ENCODE measurements around the gene ACTR3. TPM values are rescaled to one million over a fixed set of nuclear protein-coding genes. Genes with fewer than 3 reads are reported as not detected.

ACTR3 gene
- total RNA-seq, 5 donors from 2014 or later (not counting 1 experiment from before 2014, with no cell fraction given): 228 to 277 (median 255) TPM

DNA sequence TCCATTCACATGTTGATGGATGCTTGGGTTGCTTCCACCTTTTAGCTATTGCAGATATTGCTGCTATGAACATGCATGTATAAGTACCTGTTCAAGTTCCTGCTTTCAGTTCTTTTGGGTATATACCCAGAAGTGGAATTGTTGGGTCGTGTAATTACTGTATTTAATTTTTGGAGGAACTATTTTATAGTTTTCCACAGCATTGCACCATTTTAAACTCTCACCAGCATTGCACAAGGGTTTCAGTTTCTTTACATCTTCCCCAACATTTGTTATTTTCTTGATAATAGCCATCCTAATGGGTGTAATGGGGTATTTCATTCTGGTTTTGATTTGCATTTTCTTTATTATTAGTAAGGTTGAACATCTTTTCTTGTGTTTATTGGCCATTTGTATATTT is 16.0 kb downstream of the ACTR3 start:
- peak overlapping the region in 2 of 3 donors; percentile 44 to 87 for H3K4me3 Mint-ChIP-seq
- CTCF ChIA-PET: no interaction called here
- H3K27me3 Mint-ChIP-seq: no peaks in the 10 kb centered on the region
- POLR2A ChIA-PET: no interaction called here
- H3K27ac Mint-ChIP-seq: peak overlapping the region in 1 of 2 donors; percentile 11
- no peak for DNase-seq
- peaks cover 85 to 95% (median 93%) of the 10 kb centered on the region in 3 donors for H3K4me1 Mint-ChIP-seq
- peaks cover 28% of the 10 kb centered on the region for H3K36me3 Mint-ChIP-seq
- no peaks in the 10 kb centered on the region for H3K9me3 ChIP-seq
- no peaks in the 10 kb centered on the region for H3K27me3 ChIP-seq (replicated peaks in 1 of 2; ENCODE audit: control insufficient read depth in 2 of 2, extremely low read depth in 1 of 2, insufficient read depth in 2 of 2, low read length in 1 of 2)
- H3K27ac ChIP-seq (ENCODE audit: low read length): no peak overlapping the region
- peaks cover 2 to 7% of the 10 kb centered on the region in 2 donors for H3K36me3 ChIP-seq (ENCODE audit: control insufficient read depth in 2 of 2, extremely low read depth in 1 of 2, insufficient read depth in 1 of 2, low read length in 1 of 2)
- no CpG with 5 or more reads among the region's 1 CpG for WGBS (ENCODE audit: insufficient coverage)
- H3K9me3 Mint-ChIP-seq: no peaks in the 10 kb centered on the region
- H3K4me1 ChIP-seq (ENCODE audit: control insufficient read depth in 1 of 2, extremely low read depth in 1 of 2, insufficient read depth in 2 of 2, low read length in 2 of 2): peaks cover 41 to 42% of the 10 kb centered on the region in 2 experiments
- no peak overlapping the region for H3K4me3 ChIP-seq (ENCODE audit: control insufficient read depth in 1 of 2, extremely low read depth in 1 of 2, low read length in 1 of 2)
- ATAC-seq (replicated peaks in 1 of 4): no peak

DNA sequence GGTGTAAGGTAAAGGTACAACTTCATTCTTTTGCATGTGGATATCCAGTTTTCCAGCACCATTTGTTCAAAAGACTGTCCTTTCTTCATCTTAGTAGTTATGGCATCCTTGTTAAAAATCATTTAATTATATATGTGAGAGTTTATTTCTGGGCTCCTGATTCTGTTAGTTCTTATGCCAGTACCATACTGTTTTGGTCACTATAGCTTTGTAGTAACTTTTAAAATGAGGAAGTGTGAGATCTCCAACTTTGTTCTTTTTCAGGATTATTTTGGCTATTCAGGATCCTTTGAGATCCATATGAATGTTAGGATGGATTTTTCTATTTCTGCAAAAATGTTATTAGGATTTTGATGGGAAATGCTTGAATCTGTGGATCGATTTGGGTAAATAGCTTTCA is 16.8 kb downstream of the ACTR3 start:
- ChIA-PET POLR2A (interaction anchor here in 1 of 2 donors (0.5 to 0.6 kb wide), 2 partner anchors 51 to 732 kb away, joined by 3 read pairs; no protein-coding TSS in a partner anchor), CTCF (interaction anchor here in 1 of 2 donors (0.6 kb wide), 1 partner anchor 37 kb away, joined by 5 read pairs; no protein-coding TSS in a partner anchor)
- Mint-ChIP-seq H3K36me3 (peaks cover 30% of the 10 kb centered on the region), H3K27ac (peak overlapping the region; percentile 24 to 58), H3K4me1 (peaks cover 87 to 94% (median 93%) of the 10 kb centered on the region in 3 donors), H3K27me3 (no peaks in the 10 kb centered on the region), H3K4me3 (peak overlapping the region in 2 of 3 donors; percentile 44 to 87), H3K9me3 (no peaks in the 10 kb centered on the region)
- Histone ChIP-seq H3K36me3 (ENCODE audit: control insufficient read depth in 2 of 2, extremely low read depth in 1 of 2, insufficient read depth in 1 of 2, low read length in 1 of 2) (peaks cover 0 to 7% of the 10 kb centered on the region in 2 donors), H3K27ac (ENCODE audit: low read length) (no peak overlapping the region), H3K9me3 (no peaks in the 10 kb centered on the region), H3K4me1 (ENCODE audit: control insufficient read depth in 1 of 2, extremely low read depth in 1 of 2, insufficient read depth in 2 of 2, low read length in 2 of 2) (peaks cover 37 to 42% of the 10 kb centered on the region in 2 experiments), H3K4me3 (ENCODE audit: control insufficient read depth in 1 of 2, extremely low read depth in 1 of 2, low read length in 1 of 2) (no peak overlapping the region), H3K27me3 (replicated peaks in 1 of 2; ENCODE audit: control insufficient read depth in 2 of 2, extremely low read depth in 1 of 2, insufficient read depth in 2 of 2, low read length in 1 of 2) (no peaks in the 10 kb centered on the region)
- DNase-seq: no peak
- ATAC-seq (replicated peaks in 1 of 4): no peak
- WGBS (ENCODE audit: insufficient coverage): no CpG with 5 or more reads among the region's 1 CpG

DNA sequence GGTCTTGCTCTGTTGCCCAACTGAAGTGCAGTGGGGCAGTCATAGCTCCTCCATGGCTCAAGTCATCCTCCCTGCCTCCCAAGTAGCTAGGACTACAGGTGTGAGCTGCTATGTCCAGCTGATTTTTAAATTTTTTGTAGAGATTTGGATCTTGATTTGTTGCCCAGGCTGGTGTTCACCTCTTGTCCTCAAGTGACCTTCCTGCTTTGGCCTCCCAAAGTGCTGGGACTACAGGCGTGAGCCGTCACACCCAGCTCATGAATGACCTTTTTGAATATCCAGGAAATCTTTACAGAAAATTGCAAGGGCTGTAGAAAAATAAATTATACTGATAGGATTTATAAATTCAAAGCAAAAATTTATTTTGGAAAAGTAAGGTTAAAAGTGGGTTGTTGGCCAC is 17.4 kb downstream of the ACTR3 start:
- H3K27ac ChIP-seq (ENCODE audit: low read length): no peak overlapping the region
- no peak overlapping the region for H3K4me3 ChIP-seq (ENCODE audit: control insufficient read depth in 1 of 2, extremely low read depth in 1 of 2, low read length in 1 of 2)
- Mint-ChIP-seq H3K4me1 (peaks cover 88 to 93% (median 88%) of the 10 kb centered on the region in 3 donors), H3K36me3 (peaks cover 30% of the 10 kb centered on the region), H3K27ac (peak overlapping the region; percentile 31 to 66), H3K27me3 (no peaks in the 10 kb centered on the region), H3K9me3 (no peaks in the 10 kb centered on the region), H3K4me3 (peak overlapping the region in 2 of 3 donors; percentile 36 to 87)
- ATAC-seq (replicated peaks in 1 of 4) (no peak), DNase-seq (no peak)
- WGBS (ENCODE audit: insufficient coverage): 80% methylated on average over 1 of the region's 2 CpGs
- H3K4me1 ChIP-seq (ENCODE audit: control insufficient read depth in 1 of 2, extremely low read depth in 1 of 2, insufficient read depth in 2 of 2, low read length in 2 of 2): peaks cover 34 to 46% of the 10 kb centered on the region in 2 experiments
- H3K27me3 ChIP-seq (replicated peaks in 1 of 2; ENCODE audit: control insufficient read depth in 2 of 2, extremely low read depth in 1 of 2, insufficient read depth in 2 of 2, low read length in 1 of 2): no peaks in the 10 kb centered on the region
- H3K36me3 ChIP-seq (ENCODE audit: control insufficient read depth in 2 of 2, extremely low read depth in 1 of 2, insufficient read depth in 1 of 2, low read length in 1 of 2): peaks cover 0 to 7% of the 10 kb centered on the region in 2 donors
- no peaks in the 10 kb centered on the region for H3K9me3 ChIP-seq
- CTCF ChIA-PET: interaction anchor here in 1 of 2 donors (0.5 to 0.6 kb wide), 2 partner anchors 37 to 47 kb away, joined by 4 to 5 read pairs; no protein-coding TSS in a partner anchor
- POLR2A ChIA-PET: interaction anchor here in 1 of 2 donors (0.5 to 0.7 kb wide), 2 partner anchors 9 to 51 kb away, joined by 3 read pairs; no protein-coding TSS in a partner anchor

DNA sequence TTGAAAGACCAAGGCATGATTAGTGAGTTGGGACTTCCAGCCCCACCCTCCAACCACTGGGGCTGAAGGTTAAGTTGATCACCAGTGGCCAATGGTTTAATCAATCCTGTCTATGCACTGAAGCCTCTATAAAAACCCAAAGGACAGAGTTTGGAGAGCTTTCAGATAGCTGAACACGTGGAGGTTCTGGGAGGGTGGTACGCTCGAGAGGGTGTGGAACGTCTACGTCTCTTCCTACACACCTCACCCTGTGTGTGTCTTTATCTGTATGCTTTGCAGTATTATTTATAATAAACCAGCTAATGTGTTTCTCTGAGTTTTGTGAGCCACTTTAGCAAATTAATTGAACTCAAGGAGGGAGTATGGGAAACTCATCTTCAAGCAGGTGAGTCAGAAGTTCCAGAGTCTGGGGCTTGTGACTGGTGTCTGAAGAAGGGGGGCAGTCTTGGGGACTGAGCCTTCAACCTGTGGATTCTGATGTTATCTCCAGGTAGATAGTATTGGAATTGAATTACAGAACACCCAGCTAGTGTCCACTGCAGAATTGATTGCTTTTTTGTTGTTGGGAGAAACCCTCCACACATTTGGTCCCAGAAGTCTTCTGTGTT is 20.3 kb downstream of the ACTR3 start:
- Histone ChIP-seq H3K27ac (ENCODE audit: low read length) (peak overlapping the region; percentile 0), H3K36me3 (ENCODE audit: control insufficient read depth in 2 of 2, extremely low read depth in 1 of 2, insufficient read depth in 1 of 2, low read length in 1 of 2) (peaks cover 4 to 22% of the 10 kb centered on the region in 2 donors), H3K27me3 (replicated peaks in 1 of 2; ENCODE audit: control insufficient read depth in 2 of 2, extremely low read depth in 1 of 2, insufficient read depth in 2 of 2, low read length in 1 of 2) (no peaks in the 10 kb centered on the region), H3K4me3 (ENCODE audit: control insufficient read depth in 1 of 2, extremely low read depth in 1 of 2, low read length in 1 of 2) (no peak overlapping the region), H3K9me3 (no peaks in the 10 kb centered on the region), H3K4me1 (ENCODE audit: control insufficient read depth in 1 of 2, extremely low read depth in 1 of 2, insufficient read depth in 2 of 2, low read length in 2 of 2) (peaks cover 27 to 29% of the 10 kb centered on the region in 2 experiments)
- H3K36me3 Mint-ChIP-seq: peaks cover 42% of the 10 kb centered on the region
- ATAC-seq (replicated peaks in 1 of 4) (peak; percentile 53 to 79 (median 65)), DNase-seq (peak in 3 of 35 experiments; percentile 37 to 66 (median 44))
- H3K27me3 Mint-ChIP-seq: no peaks in the 10 kb centered on the region
- H3K4me3 Mint-ChIP-seq: peak overlapping the region; percentile 42 to 62 (median 53)
- H3K4me1 Mint-ChIP-seq: peaks cover 70 to 86% (median 82%) of the 10 kb centered on the region in 3 donors
- H3K9me3 Mint-ChIP-seq: no peaks in the 10 kb centered on the region
- WGBS (ENCODE audit: insufficient coverage): no CpG with 5 or more reads among the region's 5 CpGs
- ChIA-PET POLR2A (no interaction called here), CTCF (interaction anchor here in 1 of 2 donors (0.5 to 1.5 kb wide), 2 partner anchors 21 to 1778 kb away, joined by 3 read pairs; partner anchors contain the start of gene ACTR3)
- H3K27ac Mint-ChIP-seq: peak overlapping the region; percentile 75 to 83

GRCh38 chr2:113910967-113911678 is 21.2 kb downstream of the ACTR3 start:
- H3K27me3 Mint-ChIP-seq: no peaks in the 10 kb centered on the region
- Histone ChIP-seq H3K36me3 (ENCODE audit: control insufficient read depth in 2 of 2, extremely low read depth in 1 of 2, insufficient read depth in 1 of 2, low read length in 1 of 2) (peaks cover 6 to 24% of the 10 kb centered on the region in 2 donors), H3K27me3 (replicated peaks in 1 of 2; ENCODE audit: control insufficient read depth in 2 of 2, extremely low read depth in 1 of 2, insufficient read depth in 2 of 2, low read length in 1 of 2) (no peaks in the 10 kb centered on the region), H3K4me1 (ENCODE audit: control insufficient read depth in 1 of 2, extremely low read depth in 1 of 2, insufficient read depth in 2 of 2, low read length in 2 of 2) (peaks cover 24 to 25% of the 10 kb centered on the region in 2 experiments), H3K27ac (ENCODE audit: low read length) (no peak overlapping the region), H3K4me3 (ENCODE audit: control insufficient read depth in 1 of 2, extremely low read depth in 1 of 2, low read length in 1 of 2) (no peak overlapping the region), H3K9me3 (no peaks in the 10 kb centered on the region)
- ChIA-PET POLR2A (interaction anchor here in 1 of 2 donors (0.7 kb wide), 1 partner anchor 33 kb away, joined by 3 read pairs; no protein-coding TSS in a partner anchor), CTCF (interaction anchor here in 1 of 2 donors (1.5 kb wide), 1 partner anchor 22 kb away, joined by 3 read pairs; the partner anchor contains the start of gene ACTR3)
- H3K4me3 Mint-ChIP-seq: peak overlapping the region in 2 of 3 donors; percentile 42 to 62
- DNase-seq: no peak
- H3K36me3 Mint-ChIP-seq: peaks cover 41% of the 10 kb centered on the region
- ATAC-seq (replicated peaks in 1 of 4): no peak
- WGBS (ENCODE audit: insufficient coverage): no CpG with 5 or more reads among the region's 6 CpGs
- H3K9me3 Mint-ChIP-seq: no peaks in the 10 kb centered on the region
- peaks cover 70 to 86% (median 83%) of the 10 kb centered on the region in 3 donors for H3K4me1 Mint-ChIP-seq
- H3K27ac Mint-ChIP-seq: peak overlapping the region; percentile 75 to 83
